GM18520 (cell line): Measurements from ENCODE around the gene ZNF426.
"Not testable (repeated sequence)": the region's sequence is repeated elsewhere in the genome, so short reads cannot be mapped to it uniquely, and the experiment has no call there.

Source experiments
- ATAC-seq: cut with Tn5 transposase; IDR thresholded peaks from one replicate; pipeline ENCODE4 v1.9.1; 2021; ENCODE audit not compliant: unreplicated experiment

ZNF426 gene

GRCh38 chr19:9538183-9539058 is at the start of gene ZNF426:
ZNF426 (minus strand) TSS chr19:9538645; CDS start chr19:9536232, 2,413 bp downstream.
- ATAC-seq: no peak

GRCh38 chr19:9586764-9587163 is 48.3 kb upstream of the ZNF426 start:
- ATAC-seq: no peak

- ATAC-seq: peak; percentile 79
These were observed 45.8 kb upstream of the ZNF426 start, which contains the start of gene ZNF121 for GRCh38 chr19:9584073-9584833. ZNF121 (minus strand) TSS chr19:9584504; CDS start chr19:9568097, 16,407 bp downstream.

- ATAC-seq: not testable (repeated sequence)
These were observed 43.8 kb upstream of the ZNF426 start for GRCh38 chr19:9582081-9582725.

GRCh38 chr19:9580728-9581127 is 42.3 kb upstream of the ZNF426 start:
- no peak for ATAC-seq

- no peak for ATAC-seq
These were observed 31.8 kb upstream of the ZNF426 start for GRCh38 chr19:9570255-9570654.

GRCh38 chr19:9566729-9567128 is 28.3 kb upstream of the ZNF426 start:
- ATAC-seq: no peak

DNA sequence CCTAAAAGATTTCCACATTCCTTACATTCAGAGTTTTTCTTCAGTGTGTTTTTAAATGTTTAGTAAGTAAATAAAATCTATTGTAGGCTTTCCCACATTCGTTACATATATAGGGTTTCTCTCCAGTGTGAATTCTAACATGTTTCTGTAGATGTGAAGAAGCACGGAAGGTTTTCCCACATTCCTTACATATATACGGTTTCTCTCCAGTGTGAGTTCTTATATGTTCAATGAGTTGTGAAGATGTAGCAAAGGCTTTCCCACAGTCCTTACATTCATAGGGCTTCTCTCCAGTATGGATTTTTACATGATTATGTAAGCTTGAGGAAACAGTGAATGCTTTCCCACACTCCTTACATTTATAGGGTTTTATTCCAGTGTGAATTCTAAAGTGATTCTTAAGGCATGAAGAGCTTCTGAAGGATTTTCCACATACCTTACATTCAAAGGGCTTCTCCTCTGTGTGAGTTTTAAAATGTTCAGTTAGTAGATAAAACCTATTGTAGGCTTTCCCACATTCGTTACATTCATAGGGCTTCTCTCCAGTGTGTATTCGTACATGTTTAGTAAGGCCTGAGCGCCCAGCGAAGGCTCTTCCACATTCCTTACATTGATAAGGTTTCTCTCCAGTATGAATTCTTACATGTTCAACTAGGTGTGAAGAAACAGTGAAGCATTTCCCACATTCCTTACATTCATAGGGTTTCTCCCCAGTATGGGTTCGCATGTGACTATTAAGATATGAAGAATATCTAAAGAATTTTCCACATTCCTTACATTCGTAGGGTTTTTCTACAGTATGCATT is 27.7 kb upstream of the ZNF426 start:
- no peak for ATAC-seq

- ATAC-seq: no peak
These were observed 14.3 kb upstream of the ZNF426 start for GRCh38 chr19:9552536-9553274.

DNA sequence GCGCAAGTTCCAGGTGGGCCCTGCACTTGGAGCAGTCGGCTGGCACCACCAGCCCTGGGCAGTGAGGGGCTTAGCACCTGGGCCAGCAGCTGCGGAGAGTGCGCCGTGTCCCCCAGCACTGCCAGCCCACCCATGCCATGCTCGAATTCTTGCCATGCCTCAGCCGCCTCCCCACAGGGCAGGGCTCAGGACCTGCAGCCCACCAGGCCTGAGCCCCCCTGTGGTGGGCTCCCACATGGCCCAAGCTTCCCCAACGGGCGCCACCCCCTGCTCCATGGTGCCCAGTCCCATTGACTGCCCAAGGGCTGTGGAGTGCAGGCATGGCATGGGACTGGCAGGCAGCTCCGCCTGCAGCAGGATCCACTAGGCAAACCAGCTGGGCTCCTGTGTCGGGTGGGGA is 9.4 kb upstream of the ZNF426 start:
- no peak for ATAC-seq

DNA sequence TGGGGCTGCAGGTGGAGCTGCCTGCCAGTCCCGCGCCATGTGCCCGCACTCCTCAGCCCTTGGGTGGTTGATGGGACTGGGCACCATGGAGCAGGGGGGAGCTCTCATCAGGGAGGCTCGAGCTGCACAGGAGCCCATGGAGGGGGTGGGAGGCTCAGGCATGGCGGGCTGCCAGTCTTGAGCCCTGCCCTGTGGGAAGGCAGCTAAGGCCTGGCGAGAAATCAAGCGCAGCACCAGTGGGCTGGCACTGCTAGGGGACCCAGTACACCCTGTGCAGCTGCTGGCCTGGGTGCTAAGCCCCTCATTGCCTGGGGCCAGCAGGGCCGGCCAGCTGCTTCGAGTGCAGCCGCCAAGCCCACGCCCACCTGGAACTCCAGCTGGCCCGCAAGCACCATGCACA is 2.8 kb upstream of the ZNF426 start:
- ATAC-seq: not testable (repeated sequence)

DNA sequence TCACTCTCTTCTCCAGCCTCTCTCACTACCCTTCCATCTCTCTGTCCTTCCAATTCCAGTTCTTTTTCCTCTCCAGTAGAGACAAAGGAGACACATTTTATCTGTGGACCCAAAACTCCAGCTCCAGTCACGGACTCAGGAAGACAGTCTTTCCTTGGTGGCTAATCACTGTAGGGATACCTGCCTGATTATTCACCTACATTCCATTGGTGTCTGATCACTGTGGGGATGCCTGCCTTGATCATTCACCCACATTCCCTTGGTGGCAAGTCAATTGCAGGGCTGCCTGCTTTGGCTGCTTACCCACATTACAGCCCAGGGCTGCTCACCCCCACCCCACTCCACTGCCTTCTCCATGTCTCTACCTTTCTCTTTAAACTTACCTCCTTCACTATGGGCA is 1.5 kb upstream of the ZNF426 start:
- ATAC-seq: not testable (repeated sequence)

GRCh38 chr19:9539201-9539600 is 756 bp upstream of the ZNF426 start:
- ATAC-seq: not testable (repeated sequence)

GRCh38 chr19:9535934-9536333 is 2.5 kb downstream of the ZNF426 start:
- no peak for ATAC-seq

GRCh38 chr19:9531933-9532332 is 6.5 kb downstream of the ZNF426 start:
- ATAC-seq: no peak

GRCh38 chr19:9528757-9529336 is 9.6 kb downstream of the ZNF426 start:
- no peak for ATAC-seq

DNA sequence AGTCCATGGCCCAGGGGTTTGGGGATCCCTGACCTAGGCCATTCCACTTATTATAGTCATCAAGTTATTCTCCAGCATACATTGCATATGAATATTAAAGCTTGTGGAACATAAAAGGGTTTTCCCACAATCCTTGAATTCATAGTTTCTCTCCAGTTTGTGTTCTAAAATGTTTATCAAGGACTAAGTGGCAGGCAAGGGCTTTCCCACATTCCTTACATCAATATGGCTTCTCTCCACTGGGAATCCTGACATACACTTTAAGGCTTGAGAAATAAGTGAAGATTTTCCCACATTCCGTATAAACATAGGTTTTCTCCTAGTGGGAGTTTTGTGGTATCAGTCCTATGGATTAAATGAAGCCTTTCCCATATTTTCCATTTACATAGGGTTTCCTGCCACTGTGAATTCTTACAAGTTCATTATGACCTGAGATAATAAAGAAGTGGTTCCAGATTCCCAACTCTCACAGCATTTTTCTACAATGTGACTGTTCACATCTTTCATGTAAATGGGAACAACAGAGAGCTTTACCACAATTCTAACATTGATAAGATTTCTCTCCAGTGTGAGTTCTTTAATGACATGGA is 14.5 kb downstream of the ZNF426 start:
- no peak for ATAC-seq

GRCh38 chr19:9507285-9507684 is 31.2 kb downstream of the ZNF426 start:
- ATAC-seq: no peak

DNA sequence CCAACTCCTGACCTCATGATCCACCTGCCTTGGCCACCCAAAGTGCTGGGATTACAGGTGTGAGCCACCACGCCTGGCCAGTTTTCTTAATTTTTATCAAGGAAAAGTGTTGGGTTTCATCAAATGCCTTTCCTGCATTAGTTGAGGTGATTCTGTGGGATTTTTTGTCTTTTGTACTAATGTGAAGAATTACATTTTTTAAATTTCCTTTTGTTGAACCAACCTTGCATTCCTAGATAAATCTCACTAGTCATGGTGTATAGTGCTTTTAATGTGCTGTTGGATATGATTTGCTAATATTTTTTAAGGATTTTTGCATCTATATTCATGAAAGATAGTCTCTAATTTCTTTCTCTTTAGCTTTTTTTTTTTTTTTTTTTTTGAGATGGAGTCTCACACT is 37.6 kb downstream of the ZNF426 start:
- no peak for ATAC-seq
